Heart left ventricle (tissue), 16 donors: Measurements from ENCODE around the gene SPAG17. TPM values are rescaled to one million over a fixed set of nuclear protein-coding genes. Genes with fewer than 3 reads are reported as not detected.

Experiments used
- ATAC-seq, 4 donors: fragments of 200-7000 bp; cut with Tn5 transposase; one replicate each; pipeline ENCODE4 v1.9.1; 2020 to 2022; ENCODE audit warnings: moderate library complexity in 4 of 4, mild to moderate bottlenecking in 3 of 4, moderate number of reproducible peaks in 1 of 4
- DNase-seq, 5 donors: peaks; one replicate each; pipeline ENCODE4 v3.0.0-alpha.2; 2020
- H3K27ac ChIP-seq, 12 donors: fragments of 200-600 bp; sonication (generic) in 4 of 12; one replicate each; pipeline versions ENCODE4 v1.5.0 to v1.8.0; 2016 to 2022; ENCODE audit warnings: mild to moderate bottlenecking in 2 of 12
- H3K27me3 ChIP-seq, 9 donors: fragments of 200-600 bp; sonication (generic) in 2 of 9; one replicate each; pipeline versions ENCODE4 v1.5.1 to v1.8.0; 2016 to 2022; ENCODE audit warnings: mild to moderate bottlenecking in 3 of 9
- H3K36me3 ChIP-seq, 9 donors: fragments of 200-600 bp; sonication (generic) in 2 of 9; one replicate each; pipeline versions ENCODE4 v1.5.0 to v1.8.0; 2018 to 2022; ENCODE audit warnings: mild to moderate bottlenecking in 2 of 9
- H3K4me1 ChIP-seq, 12 donors: fragments of 200-600 bp; sonication (generic) in 4 of 12; one replicate each; pipeline versions ENCODE4 v1.5.0 to v1.8.0; 2016 to 2022; ENCODE audit warnings: mild to moderate bottlenecking in 3 of 12
- H3K4me3 ChIP-seq, 12 donors: fragments of 200-600 bp; sonication (generic) in 4 of 12; one replicate each; pipeline versions ENCODE4 v1.5.0 to v1.8.0; 2017 to 2022; ENCODE audit warnings: mild to moderate bottlenecking in 9 of 12, moderate library complexity in 4 of 12
- H3K9me3 ChIP-seq, 12 donors: fragments of 200-600 bp; sonication (generic) in 4 of 12; one replicate each; pipeline versions ENCODE4 v1.5.0 to v1.8.0; 2016 to 2022; ENCODE audit warnings: mild to moderate bottlenecking in 1 of 12
- POLR2A ChIP-seq, 2 donors: fragments of 450-650 bp; IDR thresholded peaks; one replicate each; pipeline ENCODE4 v1.6.1; 2017; ENCODE audit warnings: antibody characterized with exemption in 2 of 2, mild to moderate bottlenecking in 2 of 2, moderate library complexity in 2 of 2
- WGBS, 4 donors: extraction: QIAGEN DNeasy Blood & Tissue Kit in 2 of 4; methylation state at CpG; one replicate each; pipeline versions ENCODE4 v1.1.5 to v1.1.7; 2013 to 2018; 5-methylcytosine and 5-hydroxymethylcytosine counted together
- intact Hi-C, 10 donors: fragments of 100-400 bp; cut with DNase I; formaldehyde crosslinking; loops; one replicate each; pipeline versions ENCODE4 v1.11.1 to v1.14.2; 2022
- polyA plus RNA-seq, 2 donors: library from polyadenylated mRNA; stranded (reverse); fragments of 200-250 nt; gene quantifications; one replicate each; pipeline ENCODE4 v1.2.3, GENCODE V29; 2013
- total RNA-seq, 9 donors: library from RNA; depleted of rRNA in 2 of 9; stranded (reverse); fragments of >200 nt in 2 of 9; fragmentation: NEBNext Ultra II Directional in 3 of 9; extraction: Animal tissue kit (Norgen Biotek cat#: 25700) in 3 of 9; gene quantifications; one replicate each; pipeline versions ENCODE4 v1.1.0 to v1.2.4, GENCODE V29; 2016 to 2023
- TF ChIP-seq, protein P1 (sequence below), 12 donors: fragments of 200-600 bp; sonication (generic) in 4 of 12; IDR thresholded peaks; one replicate each; pipeline versions ENCODE4 v1.5.0 to v1.8.0; 2018 to 2022; ENCODE audit warnings: antibody characterized with exemption in 12 of 12, mild to moderate bottlenecking in 5 of 12
- donor health status: ischemic (EF 13 %, LVEDD 7.1; RV severe dilation, severe dysfunction).
- donor health status: healthy with polysubstance abuse.
- donor health status: DM: no; HTN: yes; CAD: no.
- donor health status: DM: no; HTN: no; CAD: no.
- donor health status: ischemic (EF 25% LVEDD 6.9; RV normal size, moderate dysfunction).
- donor health status: ischemic (EF 25% LVEDD 5.7; RV mildly dilated, moderate dysfunction).
- donor health status: healthy.
- donor health status: DM: yes; HTN: yes; CAD: no.
- donor health status: ischemic (EF 35%, LVEDD 5.7; RV mildly dilated, moderate dysfunction).
- donor health status: nonischemic (EF 11% LVEDD 7.7; RV severe dilation, severe dysfunction).
- donor health status: DM: yes; HTN: yes; CAD: no.
- donor health status: PGD.
- donor health status: ischemic (EF 29% LVEDD 5.4; RV normal size, mild dysfunction).
- donor health status: nonischemic (EF 23%, LVEDD 6.1; RV moderate dilation, normal function).

Gene SPAG17
- total and polyA plus RNA-seq, 11 donors, result 0.38 to 0.48 TPM; not detected in 9

DNA sequence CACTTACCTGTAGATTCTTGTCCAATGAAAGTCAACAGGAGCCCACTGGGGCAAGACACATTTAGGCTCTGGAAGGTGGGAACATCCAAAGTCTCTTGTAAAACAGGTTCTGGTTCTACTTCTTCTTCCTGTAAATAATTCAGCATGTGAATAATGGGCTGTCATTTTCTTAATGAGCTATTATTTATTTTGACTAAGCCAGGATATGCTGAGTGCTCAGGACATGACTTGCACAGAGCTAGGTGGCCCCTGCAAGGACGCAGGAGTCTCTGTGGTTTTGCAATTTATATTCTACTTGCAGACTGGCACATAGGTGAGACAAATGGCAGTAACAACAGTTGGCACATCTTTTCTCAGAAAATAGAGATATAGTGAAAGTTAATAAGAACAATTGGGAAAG is 156.8 kb downstream of the SPAG17 start:
- no peak overlapping the region for H3K4me3 ChIP-seq
- ATAC-seq, result no peak
- peaks cover 0 to 13% (median 0%) of the 10 kb centered on the region in 9 donors for H3K27me3 ChIP-seq
- intact Hi-C loops, result no loop called here
- no peak for DNase-seq
- H3K4me1 ChIP-seq, result no peaks in the 10 kb centered on the region
- no peak for TF ChIP-seq POLR2A (IDR thresholded peaks at IDR 0.05)
- TF ChIP-seq, protein P1, sequence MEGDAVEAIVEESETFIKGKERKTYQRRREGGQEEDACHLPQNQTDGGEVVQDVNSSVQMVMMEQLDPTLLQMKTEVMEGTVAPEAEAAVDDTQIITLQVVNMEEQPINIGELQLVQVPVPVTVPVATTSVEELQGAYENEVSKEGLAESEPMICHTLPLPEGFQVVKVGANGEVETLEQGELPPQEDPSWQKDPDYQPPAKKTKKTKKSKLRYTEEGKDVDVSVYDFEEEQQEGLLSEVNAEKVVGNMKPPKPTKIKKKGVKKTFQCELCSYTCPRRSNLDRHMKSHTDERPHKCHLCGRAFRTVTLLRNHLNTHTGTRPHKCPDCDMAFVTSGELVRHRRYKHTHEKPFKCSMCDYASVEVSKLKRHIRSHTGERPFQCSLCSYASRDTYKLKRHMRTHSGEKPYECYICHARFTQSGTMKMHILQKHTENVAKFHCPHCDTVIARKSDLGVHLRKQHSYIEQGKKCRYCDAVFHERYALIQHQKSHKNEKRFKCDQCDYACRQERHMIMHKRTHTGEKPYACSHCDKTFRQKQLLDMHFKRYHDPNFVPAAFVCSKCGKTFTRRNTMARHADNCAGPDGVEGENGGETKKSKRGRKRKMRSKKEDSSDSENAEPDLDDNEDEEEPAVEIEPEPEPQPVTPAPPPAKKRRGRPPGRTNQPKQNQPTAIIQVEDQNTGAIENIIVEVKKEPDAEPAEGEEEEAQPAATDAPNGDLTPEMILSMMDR (IDR thresholded peaks at IDR 0.05), result no peak
- 50 to 74% (median 65%) methylated on average over 1 of the region's 1 CpG for WGBS, 4 donors
- H3K36me3 ChIP-seq, result no peaks in the 10 kb centered on the region
- H3K27ac ChIP-seq, result no peak overlapping the region
- H3K9me3 ChIP-seq, result no peaks in the 10 kb centered on the region

DNA sequence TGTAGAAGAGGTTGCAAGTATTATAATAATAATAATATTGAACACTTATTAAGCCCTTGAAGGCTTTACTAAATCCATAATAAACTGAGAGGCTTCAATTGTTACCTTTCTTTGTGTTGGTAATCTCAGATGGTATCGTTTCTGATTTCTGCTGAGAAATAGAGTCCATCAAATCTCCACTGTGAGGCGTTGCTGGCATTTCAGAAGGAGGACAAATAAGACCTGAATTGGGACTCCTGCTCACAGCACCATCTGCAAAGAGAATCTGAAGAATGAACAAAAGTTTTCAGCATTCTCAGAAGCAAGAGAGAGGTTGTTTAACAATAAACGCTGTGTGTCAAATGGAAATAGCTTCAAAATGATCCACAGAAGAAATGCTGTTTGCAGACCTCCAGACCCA is 161.8 kb downstream of the SPAG17 start:
- no peak for ATAC-seq
- Histone ChIP-seq H3K4me3 (no peak overlapping the region), H3K36me3 (no peaks in the 10 kb centered on the region), H3K9me3 (no peaks in the 10 kb centered on the region), H3K27ac (no peak overlapping the region), H3K4me1 (no peaks in the 10 kb centered on the region), H3K27me3 (peaks cover 0 to 13% (median 0%) of the 10 kb centered on the region in 9 donors)
- no peak for TF ChIP-seq POLR2A (IDR thresholded peaks at IDR 0.05)
- TF ChIP-seq, protein P1 (IDR thresholded peaks at IDR 0.05), result no peak
- no peak for DNase-seq
- intact Hi-C loops, result no loop called here
- 64 to 72% (median 70%) methylated on average over 3 of the region's 3 CpGs for WGBS, 4 donors

DNA sequence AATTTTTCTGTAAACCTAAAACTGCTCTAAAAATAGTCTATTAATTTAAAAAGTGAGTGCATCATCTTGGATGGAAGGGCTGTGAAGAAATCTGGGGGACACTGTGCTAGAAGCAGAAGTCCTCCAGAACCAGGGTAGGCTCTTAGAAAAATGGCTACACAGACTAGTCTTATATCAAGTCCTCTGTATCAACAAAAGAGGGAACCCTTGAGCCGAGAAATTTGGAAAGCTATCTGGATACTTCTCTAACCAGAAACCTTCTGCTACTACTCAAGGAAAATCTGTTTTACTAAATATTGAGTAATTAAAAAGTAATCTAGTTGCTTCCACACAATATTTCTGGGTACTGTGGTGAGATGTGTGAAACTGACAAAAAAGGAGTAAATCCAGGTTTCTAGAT is 163.4 kb downstream of the SPAG17 start:
- ATAC-seq (no peak), DNase-seq (no peak)
- H3K27ac ChIP-seq, result no peak overlapping the region
- H3K4me1 ChIP-seq, result no peaks in the 10 kb centered on the region
- H3K4me3 ChIP-seq, result no peak overlapping the region
- peaks cover 0 to 8% (median 0%) of the 10 kb centered on the region in 9 donors for H3K27me3 ChIP-seq
- TF ChIP-seq, protein P1 (IDR thresholded peaks at IDR 0.05), result no peak
- no peak for TF ChIP-seq POLR2A (IDR thresholded peaks at IDR 0.05)
- intact Hi-C loops, result no loop called here
- H3K9me3 ChIP-seq, result no peaks in the 10 kb centered on the region
- no peaks in the 10 kb centered on the region for H3K36me3 ChIP-seq
- 40 to 55% (median 49%) methylated on average over 1 of the region's 1 CpG for WGBS, 4 donors

DNA sequence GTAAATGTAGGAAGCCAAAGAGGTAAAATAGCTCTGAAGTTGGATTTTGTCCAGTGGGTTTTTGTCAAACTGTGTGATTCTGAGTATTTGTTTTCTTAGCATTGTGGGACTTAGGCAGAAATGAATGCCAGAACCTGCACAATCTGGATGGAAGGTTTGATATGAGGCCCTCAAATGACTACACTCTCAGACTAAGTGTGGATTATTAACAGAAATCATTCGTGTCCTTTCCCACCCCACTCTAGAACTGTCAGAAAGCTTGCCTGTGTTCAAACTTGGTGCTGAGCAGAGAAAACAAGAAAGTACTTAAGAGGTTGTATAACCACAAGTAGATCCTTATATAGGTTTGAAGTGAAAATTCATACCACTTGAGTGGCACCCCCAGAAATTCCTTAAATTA is 167.0 kb downstream of the SPAG17 start:
- Histone ChIP-seq H3K36me3 (no peaks in the 10 kb centered on the region), H3K9me3 (no peaks in the 10 kb centered on the region), H3K4me1 (no peaks in the 10 kb centered on the region), H3K27ac (no peak overlapping the region), H3K27me3 (no peaks in the 10 kb centered on the region), H3K4me3 (no peak overlapping the region)
- ATAC-seq (no peak), DNase-seq (no peak)
- intact Hi-C loops, result no loop called here
- TF ChIP-seq, protein P1 (IDR thresholded peaks at IDR 0.05), result no peak
- no peak for TF ChIP-seq POLR2A (IDR thresholded peaks at IDR 0.05)
- WGBS, 4 donors, result 52 to 75% (median 64%) methylated on average over 1 of the region's 1 CpG
